HG03066 (cell line): ENCODE results near the gene CYTH1.

Experiments used
- ATAC-seq: cut with Tn5 transposase; IDR thresholded peaks from one replicate; pipeline ENCODE4 v1.9.1; 2021; ENCODE audit warnings: low read depth; ENCODE audit not compliant: unreplicated experiment

CYTH1 gene

GRCh38 chr17:78697122-78697521, 85.0 kb downstream of the CYTH1 start:
- no peak for ATAC-seq

- ATAC-seq = no peak
These were observed 85.8 kb downstream of the CYTH1 start for GRCh38 chr17:78696016-78696982.

- ATAC-seq = no peak
These were observed 87.1 kb downstream of the CYTH1 start for GRCh38 chr17:78694805-78695531.

- ATAC-seq = no peak
These were observed 88.6 kb downstream of the CYTH1 start for GRCh38 chr17:78693346-78694083.

- ATAC-seq = no peak
These were observed 89.5 kb downstream of the CYTH1 start for GRCh38 chr17:78692460-78693010.

GRCh38 chr17:78689029-78689428, 93.0 kb downstream of the CYTH1 start:
- ATAC-seq = no peak

- ATAC-seq = no peak
These were observed 94.1 kb downstream of the CYTH1 start for GRCh38 chr17:78687944-78688343.

GRCh38 chr17:78687125-78687524, 94.9 kb downstream of the CYTH1 start:
- ATAC-seq = no peak

- no peak for ATAC-seq
These were observed 98.0 kb downstream of the CYTH1 start for GRCh38 chr17:78684026-78684425.

GRCh38 chr17:78683408-78683961, 98.6 kb downstream of the CYTH1 start:
- ATAC-seq = no peak

GRCh38 chr17:78682363-78682762, 99.7 kb downstream of the CYTH1 start:
- no peak for ATAC-seq

- ATAC-seq = no peak
These were observed 101.6 kb downstream of the CYTH1 start for GRCh38 chr17:78680436-78680835.

GRCh38 chr17:78679495-78680395, 102.3 kb downstream of the CYTH1 start:
- ATAC-seq = no peak

- no peak for ATAC-seq
These were observed 103.4 kb downstream of the CYTH1 start for GRCh38 chr17:78678711-78679110.

- no peak for ATAC-seq
These were observed 103.9 kb downstream of the CYTH1 start for GRCh38 chr17:78678222-78678557.

- no peak for ATAC-seq
These were observed 104.5 kb downstream of the CYTH1 start for GRCh38 chr17:78677303-78678221.

- no peak for ATAC-seq
These were observed 105.4 kb downstream of the CYTH1 start for GRCh38 chr17:78676412-78677302.
